Hepatocyte (in vitro differentiated cells): Measurements from ENCODE around the gene PDE4D.

Experiments
- EZH2 ChIP-seq: fragments of 200-600 bp; sonication (generic); IDR thresholded peaks from 2 replicates; pipeline ENCODE4 v1.6.1; 2016; ENCODE audit warnings: antibody characterized with exemption, mild to moderate bottlenecking, borderline replicate concordance
- EZH2phosphoT487 ChIP-seq: fragments of 200-600 bp; sonication (generic); IDR thresholded peaks from one replicate; pipeline ENCODE4 v1.6.1; 2018; ENCODE audit warnings: antibody characterized with exemption, mild to moderate bottlenecking, low read depth, moderate library complexity; ENCODE audit not compliant: unreplicated experiment, severe bottlenecking
- TF ChIP-seq, protein P1 (sequence below): fragments of 200-600 bp; sonication (generic); IDR thresholded peaks from 2 replicates; pipeline ENCODE4 v1.5.1; 2016; ENCODE audit warnings: antibody characterized with exemption, mild to moderate bottlenecking; ENCODE audit not compliant: poor library complexity

DNA sequence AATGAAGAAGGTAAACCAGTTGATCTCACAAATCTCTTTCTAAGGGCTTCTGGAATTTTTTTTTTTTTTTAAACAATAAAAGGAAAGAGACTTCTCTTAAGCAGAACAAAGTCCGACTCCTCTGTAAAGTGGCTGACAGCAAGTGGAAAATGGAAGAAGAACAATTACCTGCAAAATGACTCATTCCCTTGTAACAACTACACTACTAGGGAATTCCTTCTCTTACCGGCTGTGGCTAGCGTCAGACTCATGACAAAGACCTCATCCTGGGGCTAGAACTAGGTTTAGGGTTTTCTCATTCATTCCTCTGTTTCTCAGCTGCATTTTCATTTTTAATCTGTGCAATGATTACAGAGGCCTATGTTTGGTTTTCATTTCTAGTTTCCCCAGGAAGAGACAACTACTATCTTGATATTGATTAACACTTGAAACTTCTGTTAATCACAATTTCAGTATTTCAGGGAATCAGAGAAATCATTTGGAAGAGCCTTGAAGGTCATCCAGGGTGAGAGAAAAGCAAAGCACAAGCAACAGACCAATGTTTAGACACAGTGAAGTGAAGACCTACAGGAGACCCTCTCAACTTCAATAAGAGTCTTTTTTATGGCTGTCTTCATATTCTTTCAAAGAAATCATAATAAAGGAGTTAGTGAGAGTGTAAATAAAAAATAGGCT is 872.8 kb downstream of the PDE4D start:
- TF ChIP-seq EZH2 (no peak), EZH2phosphoT487 (no peak)
- TF ChIP-seq, protein P1, sequence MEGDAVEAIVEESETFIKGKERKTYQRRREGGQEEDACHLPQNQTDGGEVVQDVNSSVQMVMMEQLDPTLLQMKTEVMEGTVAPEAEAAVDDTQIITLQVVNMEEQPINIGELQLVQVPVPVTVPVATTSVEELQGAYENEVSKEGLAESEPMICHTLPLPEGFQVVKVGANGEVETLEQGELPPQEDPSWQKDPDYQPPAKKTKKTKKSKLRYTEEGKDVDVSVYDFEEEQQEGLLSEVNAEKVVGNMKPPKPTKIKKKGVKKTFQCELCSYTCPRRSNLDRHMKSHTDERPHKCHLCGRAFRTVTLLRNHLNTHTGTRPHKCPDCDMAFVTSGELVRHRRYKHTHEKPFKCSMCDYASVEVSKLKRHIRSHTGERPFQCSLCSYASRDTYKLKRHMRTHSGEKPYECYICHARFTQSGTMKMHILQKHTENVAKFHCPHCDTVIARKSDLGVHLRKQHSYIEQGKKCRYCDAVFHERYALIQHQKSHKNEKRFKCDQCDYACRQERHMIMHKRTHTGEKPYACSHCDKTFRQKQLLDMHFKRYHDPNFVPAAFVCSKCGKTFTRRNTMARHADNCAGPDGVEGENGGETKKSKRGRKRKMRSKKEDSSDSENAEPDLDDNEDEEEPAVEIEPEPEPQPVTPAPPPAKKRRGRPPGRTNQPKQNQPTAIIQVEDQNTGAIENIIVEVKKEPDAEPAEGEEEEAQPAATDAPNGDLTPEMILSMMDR = no peak
